Stimulated activated CD4-positive, alpha-beta T cell treated with anti-CD3 and anti-CD28 coated beads, TNF-alpha, amount 100 ng/mL, for 48 hours (primary cell): ENCODE measurements around the gene ERMN.
"Not testable (repeated sequence)": the region's sequence is repeated elsewhere in the genome, so short reads cannot be mapped to it uniquely, and the experiment has no call there.

Experiments
- DNase-seq, 3 donors: peaks; one replicate each; pipeline ENCODE4 v3.0.0-alpha.2; 2020; ENCODE audit warnings: low read depth in 3 of 3

ERMN gene

GRCh38 chr2:157292853-157293252 lies 32.8 kb downstream of the ERMN start:
- no peak for DNase-seq

DNA sequence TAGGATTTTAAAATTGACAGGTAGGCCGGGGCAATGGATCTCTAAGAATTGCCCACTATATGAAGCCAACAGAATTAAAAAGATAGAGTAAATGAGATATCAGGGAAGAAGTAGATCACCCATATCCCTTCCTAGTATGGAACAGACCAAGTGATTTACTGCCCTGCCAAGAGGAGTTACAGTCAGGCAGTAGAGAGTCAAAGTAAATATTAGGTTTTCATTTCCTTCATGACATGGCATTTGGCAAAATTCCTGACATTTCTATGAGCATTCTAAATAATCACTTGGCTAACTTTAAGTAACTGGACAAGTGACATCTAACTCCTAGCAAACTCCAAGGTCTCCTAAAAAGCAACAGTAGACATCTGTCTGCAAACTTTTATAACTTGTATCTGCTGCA lies 34.6 kb downstream of the ERMN start:
- no peak for DNase-seq

DNA sequence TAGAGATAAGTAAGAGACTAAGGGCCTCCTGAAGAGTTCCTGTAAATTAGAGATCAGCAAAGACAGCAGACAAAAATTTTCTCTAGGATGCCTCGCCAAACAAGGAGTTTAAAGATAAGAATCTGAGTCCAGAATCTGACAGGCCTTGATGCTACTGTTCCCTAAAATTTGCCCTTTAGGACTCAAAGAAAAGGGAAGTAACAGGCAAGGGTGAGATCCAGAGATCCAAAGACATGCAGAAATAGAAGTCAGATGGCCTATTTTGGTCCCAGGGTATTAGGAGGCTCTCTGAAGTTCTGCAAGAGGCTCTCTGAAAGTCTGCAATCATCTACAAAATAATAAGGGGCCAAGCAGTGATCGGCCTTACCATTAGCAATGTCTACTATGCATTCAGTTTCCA lies 35.1 kb downstream of the ERMN start:
- no peak for DNase-seq

GRCh38 chr2:157287160-157287559 lies 38.5 kb downstream of the ERMN start:
- DNase-seq: no peak

DNA sequence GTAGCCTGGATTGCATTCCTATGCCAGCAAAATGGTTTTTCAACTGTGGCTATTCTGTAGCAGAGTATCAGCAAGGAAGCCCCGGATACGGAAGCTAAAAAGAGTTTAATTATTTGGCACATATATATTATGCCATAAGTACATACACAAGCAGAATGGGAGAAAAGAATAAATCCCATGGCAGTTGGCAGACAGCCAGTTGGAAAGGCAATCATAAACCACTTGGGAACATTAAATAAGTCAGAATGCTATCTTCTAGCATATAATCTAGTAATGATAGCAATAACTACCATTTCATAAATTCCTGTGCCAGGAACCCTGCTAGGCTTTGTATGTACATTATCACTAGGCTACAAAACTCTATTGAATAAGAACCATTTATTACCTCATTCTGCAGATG lies 42.2 kb downstream of the ERMN start:
- DNase-seq: no peak

- DNase-seq: no peak
Measured at GRCh38 chr2:157281316-157281715, 44.3 kb downstream of the ERMN start.

DNA sequence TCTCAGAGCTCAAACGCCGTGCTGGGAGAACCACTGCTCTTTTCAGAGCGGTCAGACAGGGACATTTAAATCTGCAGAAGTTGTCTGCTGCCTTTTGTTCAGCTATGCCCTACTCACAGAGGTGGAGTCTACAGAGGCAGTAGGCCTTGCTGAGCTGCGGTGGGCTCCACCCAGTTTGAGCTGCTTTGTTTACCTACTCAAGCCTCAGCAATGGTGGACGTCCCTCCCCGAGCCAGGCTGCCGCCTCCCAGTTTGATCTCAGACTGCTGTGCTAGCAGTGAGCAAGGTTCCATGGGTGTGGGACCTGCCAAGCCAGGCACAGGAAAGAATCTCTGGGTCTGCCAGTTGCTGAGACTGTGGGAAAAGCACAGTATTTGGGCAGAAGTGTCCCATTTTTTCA lies 46.3 kb downstream of the ERMN start:
- DNase-seq: not testable (repeated sequence)

DNA sequence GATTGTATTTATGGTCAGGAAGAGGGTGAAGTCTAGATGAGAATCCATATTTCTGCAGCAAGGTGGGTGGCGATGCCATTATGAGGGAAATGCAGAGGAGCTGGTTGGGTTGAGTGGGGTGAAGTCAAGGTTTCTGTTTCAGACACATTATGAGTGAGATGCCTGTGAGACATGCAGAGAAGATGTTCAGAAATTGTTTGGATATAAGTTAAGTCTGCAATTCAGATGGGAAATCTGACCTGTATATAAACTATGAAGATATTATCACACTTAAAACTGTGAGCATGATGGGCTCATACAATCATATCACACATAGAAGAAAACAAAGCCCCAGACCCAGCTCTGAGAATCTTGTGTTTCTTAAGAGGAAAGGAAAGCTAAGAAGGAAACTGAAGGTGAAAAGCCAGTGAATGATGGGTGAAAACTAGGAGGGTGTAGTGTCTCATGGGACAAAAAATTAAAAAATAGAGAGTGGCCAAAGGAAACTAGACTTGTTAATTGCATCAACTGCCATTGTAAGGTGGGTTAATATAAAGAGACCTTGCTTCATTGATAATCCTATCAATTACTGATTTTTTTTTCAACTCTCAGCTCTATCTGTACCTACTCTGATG lies 53.9 kb downstream of the ERMN start:
- no peak for DNase-seq

GRCh38 chr2:157269922-157270321 lies 55.7 kb downstream of the ERMN start:
- no peak for DNase-seq

GRCh38 chr2:157269060-157269459 lies 56.6 kb downstream of the ERMN start:
- no peak for DNase-seq
